ENCODE results near the gene CORO6.

CORO6 gene

GRCh38 chr17:29576214-29577000 is 46.3 kb downstream of the CORO6 start:
- DNase-seq: no peak

GRCh38 chr17:29575511-29576213 is 47.0 kb downstream of the CORO6 start:
- DNase-seq: no peak

GRCh38 chr17:29574732-29575510 is 47.8 kb downstream of the CORO6 start:
- DNase-seq: no peak

- no peak for DNase-seq
Observed at GRCh38 chr17:29573871-29574731, 48.6 kb downstream of the CORO6 start.

- no peak for DNase-seq
Observed at GRCh38 chr17:29573558-29573869, 49.2 kb downstream of the CORO6 start.

GRCh38 chr17:29572691-29573557 is 49.8 kb downstream of the CORO6 start:
- peak; percentile 86 for DNase-seq

- DNase-seq: peak; percentile 64
Observed at GRCh38 chr17:29571883-29572681, 50.6 kb downstream of the CORO6 start.

- no peak for DNase-seq
Observed at GRCh38 chr17:29571486-29571882, 51.2 kb downstream of the CORO6 start.

GRCh38 chr17:29570521-29570920 is 52.2 kb downstream of the CORO6 start:
- peak; percentile 55 for DNase-seq

- DNase-seq: no peak
Observed at GRCh38 chr17:29569245-29569950, 53.3 kb downstream of the CORO6 start.

- peak; percentile 93 for DNase-seq
Observed at GRCh38 chr17:29568331-29569244, 54.1 kb downstream of the CORO6 start, which contains the start of gene TP53I13. Gene TP53I13, plus strand, starts transcription at chr17:29568701. Its CDS starts 58 bp downstream, at chr17:29568759.

GRCh38 chr17:29567554-29568330 is 55.0 kb downstream of the CORO6 start:
- DNase-seq: peak; percentile 89

GRCh38 chr17:29567304-29567553 is 55.5 kb downstream of the CORO6 start:
- DNase-seq: no peak

- DNase-seq: peak; percentile 86
Observed at GRCh38 chr17:29566473-29567303, 56.0 kb downstream of the CORO6 start, which contains the start of gene ABHD15. Gene ABHD15, minus strand, starts transcription at chr17:29567037. Its CDS starts 71 bp downstream, at chr17:29566966.

GRCh38 chr17:29565643-29566472 is 56.9 kb downstream of the CORO6 start:
- peak; percentile 84 for DNase-seq
